ENCODE measurements around the gene CYB561A3. TPM values are rescaled to one million over a fixed set of nuclear protein-coding genes. Genes with fewer than 3 reads are reported as not detected.
A peak's percentile ranks its signal among the peaks of the same experiment; 100 is the strongest.

The CYB561A3 gene
- total and polyA plus RNA-seq, 2 of the 13 experiments (the other 11 are each of a cell fraction or from before 2014, with no cell fraction given), result 11.4 to 14.9 TPM

GRCh38 chr11:61334434-61335354, 27.0 kb downstream of the CYB561A3 start (continued):
- TF ChIP-seq RFX3 (CRISPR knock-in tag; IDR thresholded peaks at IDR 0.05) (no peak), ZNF7 (CRISPR knock-in tag; IDR thresholded peaks at IDR 0.05) (no peak), RFX1 (IDR thresholded peaks at IDR 0.05) (no peak), ZNF564 (CRISPR knock-in tag; IDR thresholded peaks at IDR 0.05) (no peak), MNT (IDR thresholded peaks at IDR 0.05) (no peak), MEIS1 (CRISPR knock-in tag; IDR thresholded peaks at IDR 0.05; ENCODE audit: borderline replicate concordance) (no peak), ZNF552 (CRISPR knock-in tag; IDR thresholded peaks at IDR 0.05; ENCODE audit: borderline replicate concordance) (no peak), HHEX (CRISPR knock-in tag; IDR thresholded peaks at IDR 0.05) (no peak), ZNF12 (CRISPR knock-in tag; IDR thresholded peaks at IDR 0.05) (peak; percentile 48; the same call in 1 of the 2 replicates), SMC3 (IDR thresholded peaks at IDR 0.05; ENCODE audit: low read length) (0 out of 2 replicates have a peak, but pooled peaks have one; percentile 11), HNF1B (CRISPR knock-in tag; IDR thresholded peaks at IDR 0.05) (peak; percentile 63), U2AF2 (IDR thresholded peaks at IDR 0.05; ENCODE audit: low read depth, low read length) (no peak), MTF2 (CRISPR knock-in tag; IDR thresholded peaks at IDR 0.05; ENCODE audit: borderline replicate concordance) (no peak), ZNF326 (CRISPR knock-in tag; IDR thresholded peaks at IDR 0.05; ENCODE audit: borderline replicate concordance) (no peak), POGZ (CRISPR knock-in tag; IDR thresholded peaks at IDR 0.05) (0 out of 2 replicates have a peak, but pooled peaks have one; percentile 6), SP2 (CRISPR knock-in tag; IDR thresholded peaks at IDR 0.05) (no peak), RAD21 (CRISPR knock-in tag; IDR thresholded peaks at IDR 0.05) (no peak), CBFB (CRISPR knock-in tag; IDR thresholded peaks at IDR 0.05) (0 out of 2 replicates have a peak, but pooled peaks have one; percentile 18), MYC (CRISPR knock-in tag; IDR thresholded peaks at IDR 0.05; ENCODE audit: borderline replicate concordance) (peak; percentile 75; the same call in 1 of the 2 replicates)
- TF ChIP-seq, protein P1, sequence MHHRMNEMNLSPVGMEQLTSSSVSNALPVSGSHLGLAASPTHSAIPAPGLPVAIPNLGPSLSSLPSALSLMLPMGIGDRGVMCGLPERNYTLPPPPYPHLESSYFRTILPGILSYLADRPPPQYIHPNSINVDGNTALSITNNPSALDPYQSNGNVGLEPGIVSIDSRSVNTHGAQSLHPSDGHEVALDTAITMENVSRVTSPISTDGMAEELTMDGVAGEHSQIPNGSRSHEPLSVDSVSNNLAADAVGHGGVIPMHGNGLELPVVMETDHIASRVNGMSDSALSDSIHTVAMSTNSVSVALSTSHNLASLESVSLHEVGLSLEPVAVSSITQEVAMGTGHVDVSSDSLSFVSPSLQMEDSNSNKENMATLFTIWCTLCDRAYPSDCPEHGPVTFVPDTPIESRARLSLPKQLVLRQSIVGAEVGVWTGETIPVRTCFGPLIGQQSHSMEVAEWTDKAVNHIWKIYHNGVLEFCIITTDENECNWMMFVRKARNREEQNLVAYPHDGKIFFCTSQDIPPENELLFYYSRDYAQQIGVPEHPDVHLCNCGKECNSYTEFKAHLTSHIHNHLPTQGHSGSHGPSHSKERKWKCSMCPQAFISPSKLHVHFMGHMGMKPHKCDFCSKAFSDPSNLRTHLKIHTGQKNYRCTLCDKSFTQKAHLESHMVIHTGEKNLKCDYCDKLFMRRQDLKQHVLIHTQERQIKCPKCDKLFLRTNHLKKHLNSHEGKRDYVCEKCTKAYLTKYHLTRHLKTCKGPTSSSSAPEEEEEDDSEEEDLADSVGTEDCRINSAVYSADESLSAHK (CRISPR knock-in tag; IDR thresholded peaks at IDR 0.05; ENCODE audit: borderline replicate concordance), result no peak
- TF ChIP-seq, protein P2, sequence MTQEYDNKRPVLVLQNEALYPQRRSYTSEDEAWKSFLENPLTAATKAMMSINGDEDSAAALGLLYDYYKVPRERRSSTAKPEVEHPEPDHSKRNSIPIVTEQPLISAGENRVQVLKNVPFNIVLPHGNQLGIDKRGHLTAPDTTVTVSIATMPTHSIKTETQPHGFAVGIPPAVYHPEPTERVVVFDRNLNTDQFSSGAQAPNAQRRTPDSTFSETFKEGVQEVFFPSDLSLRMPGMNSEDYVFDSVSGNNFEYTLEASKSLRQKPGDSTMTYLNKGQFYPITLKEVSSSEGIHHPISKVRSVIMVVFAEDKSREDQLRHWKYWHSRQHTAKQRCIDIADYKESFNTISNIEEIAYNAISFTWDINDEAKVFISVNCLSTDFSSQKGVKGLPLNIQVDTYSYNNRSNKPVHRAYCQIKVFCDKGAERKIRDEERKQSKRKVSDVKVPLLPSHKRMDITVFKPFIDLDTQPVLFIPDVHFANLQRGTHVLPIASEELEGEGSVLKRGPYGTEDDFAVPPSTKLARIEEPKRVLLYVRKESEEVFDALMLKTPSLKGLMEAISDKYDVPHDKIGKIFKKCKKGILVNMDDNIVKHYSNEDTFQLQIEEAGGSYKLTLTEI (CRISPR knock-in tag; conservative IDR thresholded peaks at IDR 0.05), result no peak

Measured in HepG2 (cell line).